ENCODE measurements around the gene MTARC2. TPM values are rescaled to one million over a fixed set of nuclear protein-coding genes. Genes with fewer than 3 reads are reported as not detected.
A peak's percentile ranks its signal among the peaks of the same experiment; 100 is the strongest.

Gene MTARC2
- total and polyA plus RNA-seq, 2 donors from 2014 or later = 28.6 to 95.2 TPM

GRCh38 chr1:220761688-220762427 lies 13.7 kb downstream of the MTARC2 start:
- Histone ChIP-seq H3K4me3 (ENCODE audit: low read length in 3 of 3) (no peak overlapping the region), H3K9ac (ENCODE audit: low read length in 3 of 3) (no peak overlapping the region), H3K36me3 (ENCODE audit: control insufficient read depth in 2 of 3, insufficient read depth in 3 of 3, low read length in 3 of 3) (peaks cover 3 to 32% (median 16%) of the 10 kb centered on the region in 3 donors), H3K27ac (ENCODE audit: low read depth in 2 of 2, low read length in 2 of 2) (peak overlapping the region; percentile 11 to 39), H3K27me3 (ENCODE audit: control insufficient read depth, insufficient read depth, low read length) (no peaks in the 10 kb centered on the region), H3K4me1 (ENCODE audit: control insufficient read depth in 2 of 3, insufficient read depth in 2 of 3, low read depth in 1 of 3, low read length in 3 of 3) (peaks cover 0 to 2% (median 0%) of the 10 kb centered on the region in 3 donors), H3K9me3 (ENCODE audit: control insufficient read depth in 2 of 3, insufficient read depth in 1 of 3, low read length in 3 of 3) (no peaks in the 10 kb centered on the region)
- DNase-seq (no peak), FAIRE-seq (no peak)
- TF ChIP-seq CTCF (IDR thresholded peaks at IDR 0.05; ENCODE audit: borderline replicate concordance, extremely low read depth, insufficient read depth) = no peak
- intact Hi-C loops (cut with DNase I) = no loop called here

GRCh38 chr1:220764757-220765156 lies 16.6 kb downstream of the MTARC2 start:
- Histone ChIP-seq H3K27me3 (ENCODE audit: control insufficient read depth, insufficient read depth, low read length) (no peaks in the 10 kb centered on the region), H3K4me3 (ENCODE audit: low read length in 3 of 3) (no peak overlapping the region), H3K9me3 (ENCODE audit: control insufficient read depth in 2 of 3, insufficient read depth in 1 of 3, low read length in 3 of 3) (no peaks in the 10 kb centered on the region), H3K4me1 (ENCODE audit: control insufficient read depth in 2 of 3, insufficient read depth in 2 of 3, low read depth in 1 of 3, low read length in 3 of 3) (peaks cover 0 to 17% (median 3%) of the 10 kb centered on the region in 3 donors), H3K36me3 (ENCODE audit: control insufficient read depth in 2 of 3, insufficient read depth in 3 of 3, low read length in 3 of 3) (peaks cover 0 to 52% (median 17%) of the 10 kb centered on the region in 3 donors), H3K9ac (ENCODE audit: low read length in 3 of 3) (no peak overlapping the region), H3K27ac (ENCODE audit: low read depth in 2 of 2, low read length in 2 of 2) (peak overlapping the region in 1 of 2 donors; percentile 21)
- FAIRE-seq (no peak), DNase-seq (no peak)
- TF ChIP-seq CTCF (IDR thresholded peaks at IDR 0.05; ENCODE audit: borderline replicate concordance, extremely low read depth, insufficient read depth) = no peak
- intact Hi-C loops (cut with DNase I) = no loop called here

GRCh38 chr1:220767312-220768125 lies 19.4 kb downstream of the MTARC2 start:
- no peaks in the 10 kb centered on the region for H3K9me3 ChIP-seq (ENCODE audit: control insufficient read depth in 2 of 3, insufficient read depth in 1 of 3, low read length in 3 of 3)
- peak overlapping the region in 1 of 3 donors; percentile 4 for H3K9ac ChIP-seq (ENCODE audit: low read length in 3 of 3)
- FAIRE-seq = no peak
- peaks cover 0 to 70% (median 24%) of the 10 kb centered on the region in 3 donors for H3K36me3 ChIP-seq (ENCODE audit: control insufficient read depth in 2 of 3, insufficient read depth in 3 of 3, low read length in 3 of 3)
- peak overlapping the region; percentile 63 to 66 for H3K27ac ChIP-seq (ENCODE audit: low read depth in 2 of 2, low read length in 2 of 2)
- no peaks in the 10 kb centered on the region for H3K27me3 ChIP-seq (ENCODE audit: control insufficient read depth, insufficient read depth, low read length)
- intact Hi-C loops (cut with DNase I) = no loop called here
- H3K4me3 ChIP-seq (ENCODE audit: low read length in 3 of 3) = no peak overlapping the region
- peak in 3 of 5 donors; percentile 29 to 90 (median 65) for DNase-seq
- peaks cover 0 to 17% (median 2%) of the 10 kb centered on the region in 3 donors for H3K4me1 ChIP-seq (ENCODE audit: control insufficient read depth in 2 of 3, insufficient read depth in 2 of 3, low read depth in 1 of 3, low read length in 3 of 3)
- TF ChIP-seq CTCF (IDR thresholded peaks at IDR 0.05; ENCODE audit: borderline replicate concordance, extremely low read depth, insufficient read depth) = no peak
